HEK293 (cell line): ENCODE measurements around the gene TNIK.

ENCODE experiments used
- CTCF ChIA-PET: fragments of 350-600 bp; formaldehyde crosslinking; extraction: SDS; loops from one replicate; lab custom pipeline; 2021; ENCODE audit warnings: antibody characterized with exemption; lab: Yijun Ruan, JAX
- POLR2A ChIA-PET: fragments of 300-600 bp; formaldehyde crosslinking; extraction: SDS; loops from one replicate; lab custom pipeline; 2020; ENCODE audit warnings: antibody characterized with exemption, inconsistent platforms; lab: Yijun Ruan, JAX
- H3K27ac ChIP-seq: fragments of 200-500 bp; sonication (Bioruptor generic); 2 replicates; pipeline ENCODE4 v1.5.1; 2014; ENCODE audit warnings: low read depth, low read length, control low read depth, inconsistent platforms; ENCODE audit errors: extremely low read depth
- H3K36me3 ChIP-seq, 2 experiments: fragments of 200-500 bp in 1 of 2; sonication (Bioruptor generic) in 1 of 2; 1 replicate in 1 of 2; 2 replicates in 1 of 2; pipeline ENCODE4 v1.5.1; 2014 to 2017; ENCODE audit warnings: inconsistent platforms in 2 of 2, low read length in 2 of 2; ENCODE audit not compliant: control insufficient read depth in 2 of 2, insufficient read depth in 1 of 2
- H3K4me1 ChIP-seq: fragments of 200-500 bp; sonication (Bioruptor generic); 2 replicates; pipeline ENCODE4 v1.5.1; 2014; ENCODE audit warnings: mild to moderate bottlenecking, low read length, inconsistent platforms; ENCODE audit not compliant: control insufficient read depth, insufficient read depth
- H3K4me3 ChIP-seq: 2 replicates; pipeline ENCODE4 v1.5.1; 2011; ENCODE audit warnings: low read depth, mild to moderate bottlenecking, control low read depth, low read length, moderate library complexity
- H3K9me3 ChIP-seq: fragments of 200-500 bp; sonication (Bioruptor generic); 2 replicates; pipeline ENCODE4 v1.5.1; 2014; ENCODE audit warnings: low read depth, low read length, inconsistent platforms; ENCODE audit not compliant: control insufficient read depth, insufficient read depth
- KLF16 ChIP-seq: fragments of 450-650 bp; formaldehyde crosslinking; IDR thresholded peaks from 2 replicates; pipeline ENCODE4 v1.5.1; 2017; ENCODE audit warnings: missing biosample characterization, missing genetic modification characterization
- PRDM1 ChIP-seq: fragments of 450-650 bp; formaldehyde crosslinking; IDR thresholded peaks from 2 replicates; pipeline ENCODE4; 2016; ENCODE audit warnings: missing biosample characterization, missing genetic modification characterization
- YY2 ChIP-seq: fragments of 450-650 bp; formaldehyde crosslinking; IDR thresholded peaks from 2 replicates; pipeline ENCODE4 v1.5.1; 2016; ENCODE audit warnings: missing biosample characterization, missing genetic modification characterization
- ZBTB1 ChIP-seq: fragments of 450-650 bp; formaldehyde crosslinking; IDR thresholded peaks from 2 replicates; pipeline ENCODE4 v1.5.1; 2016; ENCODE audit warnings: missing biosample characterization, missing genetic modification characterization
- ZBTB21 ChIP-seq: fragments of 450-650 bp; formaldehyde crosslinking; IDR thresholded peaks from 2 replicates; pipeline ENCODE4 v1.5.1; 2017; ENCODE audit warnings: missing biosample characterization, missing genetic modification characterization
- ZNF121 ChIP-seq: fragments of 450-650 bp; formaldehyde crosslinking; IDR thresholded peaks from 2 replicates; pipeline ENCODE4 v1.5.1; 2016; ENCODE audit warnings: missing biosample characterization, missing genetic modification characterization
- ZNF140 ChIP-seq: fragments of 450-650 bp; formaldehyde crosslinking; IDR thresholded peaks from 2 replicates; pipeline ENCODE4 v1.5.1; 2016; ENCODE audit warnings: missing biosample characterization, missing genetic modification characterization
- ZNF155 ChIP-seq: fragments of 450-650 bp; formaldehyde crosslinking; IDR thresholded peaks from 2 replicates; pipeline ENCODE4 v1.5.1; 2016; ENCODE audit warnings: missing biosample characterization, missing genetic modification characterization
- ZNF202 ChIP-seq: fragments of 450-650 bp; formaldehyde crosslinking; IDR thresholded peaks from 2 replicates; pipeline ENCODE4 v1.5.1; 2016; ENCODE audit warnings: missing biosample characterization, missing genetic modification characterization, borderline replicate concordance
- ZNF214 ChIP-seq: fragments of 450-650 bp; formaldehyde crosslinking; IDR thresholded peaks from 2 replicates; pipeline ENCODE4 v1.5.1; 2017; ENCODE audit warnings: missing biosample characterization, mild to moderate bottlenecking, missing genetic modification characterization, borderline replicate concordance
- ZNF248 ChIP-seq: fragments of 450-650 bp; formaldehyde crosslinking; IDR thresholded peaks from 2 replicates; pipeline ENCODE4 v1.5.1; 2017; ENCODE audit warnings: missing biosample characterization, missing genetic modification characterization
- ZNF335 ChIP-seq: fragments of 450-650 bp; formaldehyde crosslinking; conservative IDR thresholded peaks from 2 replicates; pipeline ENCODE4 v1.5.1; 2016; ENCODE audit warnings: missing biosample characterization, missing genetic modification characterization
- ZNF366 ChIP-seq: fragments of 450-650 bp; formaldehyde crosslinking; conservative IDR thresholded peaks from 2 replicates; pipeline ENCODE4 v1.5.1; 2016; ENCODE audit warnings: missing biosample characterization, missing genetic modification characterization
- ZNF391 ChIP-seq: fragments of 450-650 bp; formaldehyde crosslinking; IDR thresholded peaks from 2 replicates; pipeline ENCODE4 v1.5.1; 2016; ENCODE audit warnings: low read depth, missing biosample characterization, missing genetic modification characterization, borderline replicate concordance
- ZNF394 ChIP-seq: fragments of 450-650 bp; formaldehyde crosslinking; IDR thresholded peaks from 2 replicates; pipeline ENCODE4 v1.5.1; 2016; ENCODE audit warnings: missing biosample characterization, missing genetic modification characterization, mild to moderate bottlenecking, moderate library complexity, borderline replicate concordance
- ZNF423 ChIP-seq: fragments of 450-650 bp; formaldehyde crosslinking; IDR thresholded peaks from 2 replicates; pipeline ENCODE4 v1.5.1; 2016; ENCODE audit warnings: missing biosample characterization, missing genetic modification characterization
- ZNF548 ChIP-seq: fragments of 450-650 bp; formaldehyde crosslinking; IDR thresholded peaks from 2 replicates; pipeline ENCODE4 v1.5.1; 2016; ENCODE audit warnings: missing biosample characterization, missing genetic modification characterization
- ZNF585B ChIP-seq: fragments of 450-650 bp; formaldehyde crosslinking; IDR thresholded peaks from 2 replicates; pipeline ENCODE4 v1.5.1; 2016; ENCODE audit warnings: missing biosample characterization, missing genetic modification characterization
- ZNF629 ChIP-seq: fragments of 450-650 bp; formaldehyde crosslinking; IDR thresholded peaks from 2 replicates; pipeline ENCODE4 v1.5.1; 2017; ENCODE audit warnings: missing biosample characterization, missing genetic modification characterization
- ZNF660 ChIP-seq: fragments of 450-650 bp; IDR thresholded peaks from 2 replicates; pipeline ENCODE4 v1.5.1; 2018; ENCODE audit warnings: missing biosample characterization, mild to moderate bottlenecking, missing genetic modification characterization
- ZNF701 ChIP-seq: fragments of 450-650 bp; formaldehyde crosslinking; IDR thresholded peaks from 2 replicates; pipeline ENCODE4 v1.5.1; 2016; ENCODE audit warnings: missing biosample characterization, missing genetic modification characterization
- ZNF776 ChIP-seq: fragments of 450-650 bp; formaldehyde crosslinking; IDR thresholded peaks from 2 replicates; pipeline ENCODE4 v1.5.0; 2017; ENCODE audit warnings: missing biosample characterization, missing genetic modification characterization, borderline replicate concordance
- TF ChIP-seq, protein P1 (sequence below): fragments of 450-650 bp; formaldehyde crosslinking; IDR thresholded peaks from 2 replicates; pipeline ENCODE4 v1.5.1; 2016; ENCODE audit warnings: missing biosample characterization, missing genetic modification characterization
- TF ChIP-seq, protein P2 (sequence below): fragments of 450-650 bp; formaldehyde crosslinking; IDR thresholded peaks from 2 replicates; pipeline ENCODE4 v1.5.1; 2016; ENCODE audit warnings: missing biosample characterization, missing genetic modification characterization
- TF ChIP-seq, protein P3 (sequence below): fragments of 450-650 bp; formaldehyde crosslinking; IDR thresholded peaks from 2 replicates; pipeline ENCODE4 v1.5.1; 2017; ENCODE audit warnings: missing biosample characterization, missing genetic modification characterization
- TF ChIP-seq, protein P4 (sequence below): fragments of 450-650 bp; formaldehyde crosslinking; IDR thresholded peaks from 2 replicates; pipeline ENCODE4 v1.5.1; 2016; ENCODE audit warnings: missing biosample characterization, missing genetic modification characterization

TNIK gene

DNA sequence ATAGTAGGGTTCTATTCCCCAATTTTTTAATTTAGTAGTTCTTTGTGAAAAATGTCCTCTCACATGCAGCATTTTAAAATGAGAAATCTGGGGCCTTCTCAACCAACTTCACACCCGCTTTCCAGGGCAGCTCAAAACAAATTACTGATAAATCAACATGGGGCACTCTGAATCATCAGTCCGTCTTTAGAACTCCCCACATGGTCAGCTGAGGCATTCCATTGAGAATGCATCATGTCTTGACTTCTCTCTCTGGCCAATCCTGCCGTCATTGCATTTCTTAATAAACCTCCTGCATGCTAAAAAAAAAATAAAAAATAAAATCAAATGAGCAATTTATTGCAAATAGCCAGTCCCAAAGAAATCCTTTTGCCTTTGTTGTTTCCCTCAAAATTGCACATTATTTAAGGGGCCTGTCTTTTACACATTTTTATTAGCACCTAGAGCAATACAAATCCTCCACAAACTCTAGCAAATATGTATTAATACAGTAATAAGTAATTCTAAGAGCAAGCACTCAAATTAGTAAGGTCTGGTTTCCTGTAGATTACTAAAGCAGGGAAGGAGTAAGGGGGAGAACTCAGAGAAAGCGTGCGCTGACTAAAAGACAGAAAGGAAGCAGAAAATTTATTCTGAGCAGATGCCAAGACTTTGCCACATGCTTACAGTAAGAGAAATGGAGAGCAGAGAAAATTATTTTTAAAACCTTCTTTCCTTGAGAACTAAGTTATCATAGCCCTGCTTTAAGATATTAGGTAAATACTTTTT lies 175.7 kb downstream of the TNIK start:
- POLR2A ChIA-PET, result no interaction called here
- Histone ChIP-seq H3K27ac (no peak overlapping the region), H3K9me3 (no peaks in the 10 kb centered on the region)
- TF ChIP-seq ZNF248 (tag by site-specific recombination), result no peak
- no peak for TF ChIP-seq YY2 (tag by site-specific recombination)
- TF ChIP-seq ZNF701 (tag by site-specific recombination), result no peak
- TF ChIP-seq, protein P1, sequence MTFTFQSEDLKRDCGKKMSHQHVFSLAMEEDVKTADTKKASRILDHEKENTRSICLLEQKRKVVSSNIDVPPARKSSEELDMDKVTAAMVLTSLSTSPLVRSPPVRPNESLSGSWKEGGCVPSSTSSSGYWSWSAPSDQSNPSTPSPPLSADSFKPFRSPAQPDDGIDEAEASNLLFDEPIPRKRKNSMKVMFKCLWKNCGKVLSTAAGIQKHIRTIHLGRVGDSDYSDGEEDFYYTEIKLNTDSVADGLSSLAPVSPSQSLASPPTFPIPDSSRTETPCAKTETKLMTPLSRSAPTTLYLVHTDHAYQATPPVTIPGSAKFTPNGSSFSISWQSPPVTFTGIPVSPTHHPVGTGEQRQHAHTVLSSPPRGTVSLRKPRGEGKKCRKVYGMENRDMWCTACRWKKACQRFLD (tag by site-specific recombination), result no peak
- TF ChIP-seq PRDM1 (tag by site-specific recombination), result no peak
- TF ChIP-seq ZNF548 (tag by site-specific recombination), result no peak
- TF ChIP-seq ZNF585B (tag by site-specific recombination), result no peak
- TF ChIP-seq ZNF391 (tag by site-specific recombination), result no peak
- no peak for TF ChIP-seq ZNF140 (tag by site-specific recombination)
- peak; percentile 59; the same call in 1 of the 2 replicates for TF ChIP-seq ZNF660 (tag by site-specific recombination)
- no peak for TF ChIP-seq ZNF776 (tag by site-specific recombination)
- TF ChIP-seq ZNF335 (tag by site-specific recombination), result no peak
- TF ChIP-seq ZNF214 (tag by site-specific recombination), result no peak
- 0 out of 2 replicates have a peak, but pooled peaks have one; percentile 13 for TF ChIP-seq ZNF366 (tag by site-specific recombination)
- TF ChIP-seq ZNF394 (tag by site-specific recombination), result no peak
- TF ChIP-seq ZNF202, result no peak
- TF ChIP-seq ZNF121 (tag by site-specific recombination), result no peak
- no peak for TF ChIP-seq ZBTB1 (tag by site-specific recombination)
- TF ChIP-seq, protein P2, sequence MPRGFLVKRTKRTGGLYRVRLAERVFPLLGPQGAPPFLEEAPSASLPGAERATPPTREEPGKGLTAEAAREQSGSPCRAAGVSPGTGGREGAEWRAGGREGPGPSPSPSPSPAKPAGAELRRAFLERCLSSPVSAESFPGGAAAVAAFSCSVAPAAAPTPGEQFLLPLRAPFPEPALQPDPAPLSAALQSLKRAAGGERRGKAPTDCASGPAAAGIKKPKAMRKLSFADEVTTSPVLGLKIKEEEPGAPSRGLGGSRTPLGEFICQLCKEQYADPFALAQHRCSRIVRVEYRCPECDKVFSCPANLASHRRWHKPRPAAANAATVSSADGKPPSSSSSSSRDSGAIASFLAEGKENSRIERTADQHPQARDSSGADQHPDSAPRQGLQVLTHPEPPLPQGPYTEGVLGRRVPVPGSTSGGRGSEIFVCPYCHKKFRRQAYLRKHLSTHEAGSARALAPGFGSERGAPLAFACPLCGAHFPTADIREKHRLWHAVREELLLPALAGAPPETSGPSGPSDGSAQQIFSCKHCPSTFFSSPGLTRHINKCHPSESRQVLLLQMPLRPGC (tag by site-specific recombination), result no peak
- TF ChIP-seq, protein P3, sequence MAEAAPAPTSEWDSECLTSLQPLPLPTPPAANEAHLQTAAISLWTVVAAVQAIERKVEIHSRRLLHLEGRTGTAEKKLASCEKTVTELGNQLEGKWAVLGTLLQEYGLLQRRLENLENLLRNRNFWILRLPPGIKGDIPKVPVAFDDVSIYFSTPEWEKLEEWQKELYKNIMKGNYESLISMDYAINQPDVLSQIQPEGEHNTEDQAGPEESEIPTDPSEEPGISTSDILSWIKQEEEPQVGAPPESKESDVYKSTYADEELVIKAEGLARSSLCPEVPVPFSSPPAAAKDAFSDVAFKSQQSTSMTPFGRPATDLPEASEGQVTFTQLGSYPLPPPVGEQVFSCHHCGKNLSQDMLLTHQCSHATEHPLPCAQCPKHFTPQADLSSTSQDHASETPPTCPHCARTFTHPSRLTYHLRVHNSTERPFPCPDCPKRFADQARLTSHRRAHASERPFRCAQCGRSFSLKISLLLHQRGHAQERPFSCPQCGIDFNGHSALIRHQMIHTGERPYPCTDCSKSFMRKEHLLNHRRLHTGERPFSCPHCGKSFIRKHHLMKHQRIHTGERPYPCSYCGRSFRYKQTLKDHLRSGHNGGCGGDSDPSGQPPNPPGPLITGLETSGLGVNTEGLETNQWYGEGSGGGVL (tag by site-specific recombination), result no peak
- no peak for TF ChIP-seq ZNF155
- TF ChIP-seq ZNF423 (tag by site-specific recombination), result no peak
- peak; percentile 69 for TF ChIP-seq ZNF629 (tag by site-specific recombination)
- no peak for TF ChIP-seq KLF16 (tag by site-specific recombination)
- TF ChIP-seq, protein P4, sequence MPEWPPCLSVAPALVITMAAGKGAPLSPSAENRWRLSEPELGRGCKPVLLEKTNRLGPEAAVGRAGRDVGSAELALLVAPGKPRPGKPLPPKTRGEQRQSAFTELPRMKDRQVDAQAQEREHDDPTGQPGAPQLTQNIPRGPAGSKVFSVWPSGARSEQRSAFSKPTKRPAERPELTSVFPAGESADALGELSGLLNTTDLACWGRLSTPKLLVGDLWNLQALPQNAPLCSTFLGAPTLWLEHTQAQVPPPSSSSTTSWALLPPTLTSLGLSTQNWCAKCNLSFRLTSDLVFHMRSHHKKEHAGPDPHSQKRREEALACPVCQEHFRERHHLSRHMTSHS (tag by site-specific recombination), result no peak
- TF ChIP-seq ZBTB21, result 0 out of 2 replicates have a peak, but pooled peaks have one; percentile 30
- TF ChIP-seq, all 188 proteins: peak for 4
- H3K4me3 ChIP-seq, result no peak overlapping the region
- H3K36me3 ChIP-seq, result no peaks in the 10 kb centered on the region
- no peaks in the 10 kb centered on the region for H3K4me1 ChIP-seq
- CTCF ChIA-PET, result interaction anchor here (1.1 kb wide), 2 partner anchors 40 to 112 kb away, joined by 4 to 5 read pairs; no protein-coding TSS in a partner anchor
